HCT116 (cell line): Measurements from ENCODE around the gene ANO10.

Source experiments
- POLR2A ChIP-seq: IDR thresholded peaks from 2 replicates; pipeline ENCODE4 v1.7.0; 2011; ENCODE audit warnings: borderline replicate concordance; ENCODE audit not compliant: insufficient read depth, insufficient read length; ENCODE audit errors: extremely low read depth
- SIN3A ChIP-seq: IDR thresholded peaks from 2 replicates; pipeline ENCODE4 v1.6.1; 2012; ENCODE audit warnings: low read depth
- SP1 ChIP-seq: IDR thresholded peaks from 2 replicates; pipeline ENCODE4 v1.6.1; 2012; ENCODE audit warnings: low read depth
- ZNF274 ChIP-seq: fragments of 200-500 bp; sonication (Bioruptor generic); IDR thresholded peaks from 2 replicates; pipeline ENCODE4 v1.6.1; 2014; ENCODE audit warnings: mild to moderate bottlenecking, low read depth, low read length, inconsistent platforms
- TF ChIP-seq, protein P1 (sequence below), 3 experiments: fragments of 200-600 bp in 1 of 3; sonication (generic) in 1 of 3; IDR thresholded peaks in 2 of 3; conservative IDR thresholded peaks in 1 of 3; 2 replicates each; pipeline ENCODE4 v1.5.1; 2012 to 2017; ENCODE audit warnings: low read depth in 2 of 3, low read length in 2 of 3, antibody characterized with exemption in 1 of 3, borderline replicate concordance in 1 of 3, control low read depth in 1 of 3, mild to moderate bottlenecking in 1 of 3, mixed read lengths in 1 of 3, mixed run types in 1 of 3, moderate library complexity in 1 of 3; ENCODE audit not compliant: insufficient read depth in 1 of 3

- TF ChIP-seq SIN3A (no peak), ZNF274 (no peak), POLR2A (no peak), SP1 (no peak)
- TF ChIP-seq, protein P1, sequence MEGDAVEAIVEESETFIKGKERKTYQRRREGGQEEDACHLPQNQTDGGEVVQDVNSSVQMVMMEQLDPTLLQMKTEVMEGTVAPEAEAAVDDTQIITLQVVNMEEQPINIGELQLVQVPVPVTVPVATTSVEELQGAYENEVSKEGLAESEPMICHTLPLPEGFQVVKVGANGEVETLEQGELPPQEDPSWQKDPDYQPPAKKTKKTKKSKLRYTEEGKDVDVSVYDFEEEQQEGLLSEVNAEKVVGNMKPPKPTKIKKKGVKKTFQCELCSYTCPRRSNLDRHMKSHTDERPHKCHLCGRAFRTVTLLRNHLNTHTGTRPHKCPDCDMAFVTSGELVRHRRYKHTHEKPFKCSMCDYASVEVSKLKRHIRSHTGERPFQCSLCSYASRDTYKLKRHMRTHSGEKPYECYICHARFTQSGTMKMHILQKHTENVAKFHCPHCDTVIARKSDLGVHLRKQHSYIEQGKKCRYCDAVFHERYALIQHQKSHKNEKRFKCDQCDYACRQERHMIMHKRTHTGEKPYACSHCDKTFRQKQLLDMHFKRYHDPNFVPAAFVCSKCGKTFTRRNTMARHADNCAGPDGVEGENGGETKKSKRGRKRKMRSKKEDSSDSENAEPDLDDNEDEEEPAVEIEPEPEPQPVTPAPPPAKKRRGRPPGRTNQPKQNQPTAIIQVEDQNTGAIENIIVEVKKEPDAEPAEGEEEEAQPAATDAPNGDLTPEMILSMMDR (IDR thresholded peaks at IDR 0.05 in 2 of 3, conservative IDR thresholded peaks at IDR 0.05 in 1 of 3; ENCODE audit: borderline replicate concordance in 1 of 3, insufficient read depth in 1 of 3, low read depth in 2 of 3, low read length in 2 of 3) = no peak
Measured at GRCh38 chr3:43319794-43320193, 302.0 kb downstream of the ANO10 start.
